ENCODE results near the gene TNPO3.

Gene TNPO3

DNA sequence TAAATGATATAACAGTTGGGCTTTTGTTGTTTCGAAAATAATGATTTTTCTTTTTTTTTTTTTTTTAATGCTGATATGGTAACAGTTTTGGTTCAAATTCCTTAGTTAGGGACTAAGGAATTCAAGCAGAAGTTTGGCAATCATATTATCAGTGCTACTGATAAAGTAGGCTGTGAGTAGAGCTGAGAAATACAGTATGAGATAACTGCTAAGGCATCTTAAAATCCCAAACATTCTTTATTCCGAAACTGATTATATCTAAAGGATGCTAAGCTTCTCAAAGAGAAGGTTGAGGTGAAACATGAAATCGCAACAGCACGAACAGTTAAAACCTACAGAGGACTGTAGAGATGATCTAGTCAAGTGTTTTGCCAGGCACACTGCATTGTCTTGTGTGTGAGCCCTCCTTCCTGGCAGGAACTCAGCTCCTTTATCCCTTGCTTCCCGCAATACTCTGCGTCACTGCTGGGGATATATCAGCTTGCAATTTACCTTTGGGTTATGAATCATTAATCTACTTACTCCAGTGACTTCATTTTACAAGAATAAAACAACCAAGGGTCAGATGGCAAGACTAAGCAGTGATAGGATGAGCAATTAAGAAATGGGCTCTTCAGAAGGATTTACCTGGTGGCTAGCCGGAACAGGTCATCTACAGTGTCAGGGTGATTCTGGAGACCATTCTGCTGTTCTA, 80.5 kb downstream of the TNPO3 start:
- Histone ChIP-seq H3K4me3 (no peak overlapping the region), H3K9me3 (no peaks in the 10 kb centered on the region), H3K4me1 (no peaks in the 10 kb centered on the region), H3K27me3 (no peaks in the 10 kb centered on the region), H3K27ac (no peak overlapping the region), H3K36me3 (peaks cover 87 to 96% (median 88%) of the 10 kb centered on the region in 3 donors)
- intact Hi-C loops (cut with DNase I; ENCODE audit: low total_unique reads), result no loop called here
- TF ChIP-seq, protein P1, sequence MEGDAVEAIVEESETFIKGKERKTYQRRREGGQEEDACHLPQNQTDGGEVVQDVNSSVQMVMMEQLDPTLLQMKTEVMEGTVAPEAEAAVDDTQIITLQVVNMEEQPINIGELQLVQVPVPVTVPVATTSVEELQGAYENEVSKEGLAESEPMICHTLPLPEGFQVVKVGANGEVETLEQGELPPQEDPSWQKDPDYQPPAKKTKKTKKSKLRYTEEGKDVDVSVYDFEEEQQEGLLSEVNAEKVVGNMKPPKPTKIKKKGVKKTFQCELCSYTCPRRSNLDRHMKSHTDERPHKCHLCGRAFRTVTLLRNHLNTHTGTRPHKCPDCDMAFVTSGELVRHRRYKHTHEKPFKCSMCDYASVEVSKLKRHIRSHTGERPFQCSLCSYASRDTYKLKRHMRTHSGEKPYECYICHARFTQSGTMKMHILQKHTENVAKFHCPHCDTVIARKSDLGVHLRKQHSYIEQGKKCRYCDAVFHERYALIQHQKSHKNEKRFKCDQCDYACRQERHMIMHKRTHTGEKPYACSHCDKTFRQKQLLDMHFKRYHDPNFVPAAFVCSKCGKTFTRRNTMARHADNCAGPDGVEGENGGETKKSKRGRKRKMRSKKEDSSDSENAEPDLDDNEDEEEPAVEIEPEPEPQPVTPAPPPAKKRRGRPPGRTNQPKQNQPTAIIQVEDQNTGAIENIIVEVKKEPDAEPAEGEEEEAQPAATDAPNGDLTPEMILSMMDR (IDR thresholded peaks at IDR 0.05), result no peak
- DNase-seq, result no peak

DNA sequence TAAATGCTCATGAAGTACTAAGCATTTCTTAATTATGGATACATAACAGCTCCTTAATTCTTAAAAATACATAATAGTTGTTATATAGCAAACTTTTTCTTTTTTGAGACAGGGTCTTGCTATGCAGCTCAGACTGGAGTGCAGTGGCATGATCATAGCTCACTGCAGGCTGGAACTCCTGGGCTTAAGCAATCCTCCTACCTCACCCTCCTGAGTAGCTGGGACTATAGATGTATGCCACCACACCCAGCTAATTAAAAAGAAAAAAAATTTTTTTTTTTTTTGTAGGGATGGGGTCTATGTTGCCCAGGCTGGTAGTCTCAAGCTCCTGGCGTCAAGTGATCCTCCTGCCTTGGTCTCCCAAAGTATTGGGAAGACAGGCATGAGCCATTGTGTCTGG, 86.3 kb downstream of the TNPO3 start:
- H3K36me3 ChIP-seq, result peaks cover 82 to 94% (median 87%) of the 10 kb centered on the region in 3 donors
- intact Hi-C loops (cut with DNase I; ENCODE audit: low total_unique reads), result no loop called here

DNA sequence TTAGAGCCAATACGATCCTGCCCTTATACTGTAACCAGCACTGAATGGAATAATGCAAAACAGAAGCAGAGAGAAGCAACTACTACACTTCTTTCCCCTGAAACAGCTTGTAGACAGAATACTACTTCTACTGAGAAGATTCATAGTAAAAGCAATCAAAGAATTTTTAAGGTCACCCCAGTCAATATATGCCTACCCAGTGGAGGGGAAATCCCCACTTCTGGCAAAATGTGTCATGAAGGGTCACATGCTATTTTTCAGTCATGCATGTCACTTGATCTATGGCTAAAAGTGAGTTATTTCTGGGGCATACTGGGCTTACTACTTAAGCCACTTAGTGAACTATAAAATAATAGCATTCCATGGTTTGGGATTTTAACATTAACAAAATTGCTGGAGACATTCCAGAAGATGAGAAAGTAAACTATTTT, 91.6 kb downstream of the TNPO3 start:
- no peaks in the 10 kb centered on the region for H3K27me3 ChIP-seq
- H3K4me3 ChIP-seq, result no peak overlapping the region
- peaks cover 70 to 92% (median 70%) of the 10 kb centered on the region in 3 donors for H3K36me3 ChIP-seq
- H3K4me1 ChIP-seq, result no peaks in the 10 kb centered on the region
- no peak for DNase-seq
- TF ChIP-seq, protein P1 (IDR thresholded peaks at IDR 0.05), result no peak
- H3K27ac ChIP-seq, result no peak overlapping the region
- no peaks in the 10 kb centered on the region for H3K9me3 ChIP-seq
- intact Hi-C loops (cut with DNase I; ENCODE audit: low total_unique reads), result no loop called here

More for the DNA sequence above, 86.3 kb downstream of the TNPO3 start:
- H3K4me1 ChIP-seq, result no peaks in the 10 kb centered on the region
- H3K4me3 ChIP-seq, result no peak overlapping the region
- H3K27ac ChIP-seq, result no peak overlapping the region
- H3K9me3 ChIP-seq, result no peaks in the 10 kb centered on the region
- no peak for DNase-seq
- H3K27me3 ChIP-seq, result no peaks in the 10 kb centered on the region
- TF ChIP-seq, protein P1 (IDR thresholded peaks at IDR 0.05), result no peak

DNA sequence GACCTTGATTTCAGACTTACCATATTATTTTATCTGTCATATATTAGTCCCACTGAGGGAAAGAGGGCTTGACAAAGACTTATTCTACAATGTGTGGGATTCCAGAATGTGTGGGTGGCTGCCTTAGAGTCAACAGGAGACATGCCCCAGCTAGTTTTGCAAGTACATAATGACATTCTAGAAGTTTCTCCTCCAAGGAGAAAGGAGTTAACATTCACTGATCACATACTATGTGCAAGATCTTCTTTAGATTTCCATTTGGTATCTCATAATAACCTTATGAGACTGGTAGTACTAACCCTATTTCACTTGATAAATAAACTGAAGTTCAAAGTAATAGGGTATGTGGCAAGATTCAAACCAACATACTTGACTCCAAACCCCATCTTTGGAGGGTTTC, 92.0 kb downstream of the TNPO3 start:
- no peaks in the 10 kb centered on the region for H3K27me3 ChIP-seq
- no peak overlapping the region for H3K27ac ChIP-seq
- H3K36me3 ChIP-seq, result peaks cover 66 to 92% (median 67%) of the 10 kb centered on the region in 3 donors
- no peak overlapping the region for H3K4me3 ChIP-seq
- intact Hi-C loops (cut with DNase I; ENCODE audit: low total_unique reads), result no loop called here
- H3K9me3 ChIP-seq, result no peaks in the 10 kb centered on the region
- TF ChIP-seq, protein P1 (IDR thresholded peaks at IDR 0.05), result no peak
- no peak for DNase-seq
- no peaks in the 10 kb centered on the region for H3K4me1 ChIP-seq

DNA sequence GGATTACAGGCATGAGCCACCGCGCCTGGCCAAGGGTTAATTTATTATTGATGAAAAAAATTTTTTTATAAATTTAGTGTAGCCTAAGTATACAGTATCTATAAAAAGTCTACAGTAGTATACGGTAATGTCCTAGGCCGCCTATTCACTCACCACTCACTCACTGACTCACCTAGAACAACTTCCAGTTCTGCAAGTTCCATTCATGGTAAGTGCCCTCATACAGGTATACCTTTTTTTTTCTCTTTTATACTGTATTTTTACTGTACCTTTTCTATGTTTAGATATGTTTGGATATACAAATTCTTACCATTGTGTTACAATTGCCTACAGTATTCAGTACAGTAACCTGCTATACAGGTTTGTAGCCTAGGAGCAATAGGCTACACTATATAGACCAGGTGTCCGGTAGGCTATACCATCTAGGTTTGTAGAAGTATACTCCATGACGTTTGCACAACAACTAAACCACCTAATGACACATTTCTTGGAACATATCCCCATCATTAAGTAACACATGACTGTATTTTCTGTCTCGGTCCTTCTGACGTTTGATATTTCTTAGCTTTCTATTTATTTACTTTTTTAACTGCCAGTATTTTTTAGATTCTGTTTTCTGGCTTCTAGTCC, 93.8 kb downstream of the TNPO3 start:
- TF ChIP-seq, protein P1 (IDR thresholded peaks at IDR 0.05), result no peak
- Histone ChIP-seq H3K27me3 (no peaks in the 10 kb centered on the region), H3K4me3 (no peak overlapping the region), H3K36me3 (peaks cover 63 to 92% (median 65%) of the 10 kb centered on the region in 3 donors), H3K9me3 (no peaks in the 10 kb centered on the region), H3K27ac (no peak overlapping the region), H3K4me1 (no peaks in the 10 kb centered on the region)
- intact Hi-C loops (cut with DNase I; ENCODE audit: low total_unique reads), result no loop called here
- no peak for DNase-seq

All from tibial artery (tissue), 4 donors.